B cell (primary cell): ENCODE results near the gene TTC23. TPM values are rescaled to one million over a fixed set of nuclear protein-coding genes. Genes with fewer than 3 reads are reported as not detected.

Experiments
- polyA plus RNA-seq: library from polyadenylated mRNA; depleted of rRNA; stranded (reverse); fragments of >200 nt; gene quantifications from 2 replicates; pipeline ENCODE4 v1.2.3, GENCODE V29; 2012
- total RNA-seq, 2 donors: library from RNA; stranded (reverse); fragments of 120-200 nt in 1 of 2; gene quantifications; 1 replicate in 1 of 2; 2 replicates in 1 of 2; pipeline versions ENCODE4 v1.2.3 to v1.2.4, GENCODE V29; 2013 to 2022

TTC23 gene
- total and polyA plus RNA-seq, 2 donors (not counting 1 experiment from before 2014, with no cell fraction given), result 0.15 to 1.9 TPM

Other genes with a start within 250 kb of the TTC23 start
- gene PGPEP1L, start 241.8 kb downstream of the TTC23 start, total RNA-seq, result not detected in 2 replicates
- not detected in 2 replicates for gene PGPEP1L, start 241.8 kb downstream of the TTC23 start, polyA plus RNA-seq
- gene SYNM, start 144.5 kb downstream of the TTC23 start, total RNA-seq, result 0.27 and 0.36 TPM in 2 replicates
- 0.04 and 0.06 TPM in 2 replicates for gene SYNM, start 144.5 kb downstream of the TTC23 start, polyA plus RNA-seq
- gene LRRC28, start 1.9 kb upstream of the TTC23 start, total RNA-seq, result 31.8 and 38.9 TPM in 2 replicates
- gene LRRC28, start 1.9 kb upstream of the TTC23 start, polyA plus RNA-seq, result 13.3 and 13.9 TPM in 2 replicates